ENCODE results near the gene XPNPEP3. TPM values are rescaled to one million over a fixed set of nuclear protein-coding genes. Genes with fewer than 3 reads are reported as not detected.

XPNPEP3 gene
- total and polyA plus RNA-seq, 2 of the 4 experiments (the other 2 are of a cell fraction) = 9.3 to 10.9 TPM

GRCh38 chr22:40908895-40909294 lies 51.9 kb downstream of the XPNPEP3 start:
- Histone ChIP-seq H3K4me2 (ENCODE audit: low read depth, low read length) (no peak overlapping the region), H2BK5ac (ENCODE audit: low read depth, low read length, poor library complexity, severe bottlenecking) (no peak overlapping the region), H4K8ac (ENCODE audit: low read depth in 2 of 2, low read length in 2 of 2) (no peak overlapping the region), H3K56ac (ENCODE audit: extremely low read depth, insufficient read depth, low read length) (no peak overlapping the region), H3K36me3 (ENCODE audit: control insufficient read depth, insufficient read depth, low read length) (peaks cover 27% of the 10 kb centered on the region), H3K27ac (ENCODE audit: insufficient read depth, low read length) (no peak overlapping the region), H2BK20ac (ENCODE audit: low read depth, low read length) (no peak overlapping the region), H3K79me1 (ENCODE audit: low read depth in 1 of 2, low read length in 2 of 2) (peaks cover 0 to 6% of the 10 kb centered on the region in 2 experiments; a peak in 2 of 4 replicates), H3K4ac (ENCODE audit: low read depth, low read length) (no peak overlapping the region), H3K9me3 (ENCODE audit: control insufficient read depth, insufficient read depth, low read length) (no peaks in the 10 kb centered on the region), H2AK5ac (ENCODE audit: low read depth, low read length) (no peak overlapping the region), H2AFZ (replicated peaks; ENCODE audit: low read length, poor library complexity) (no peak overlapping the region), H3K23ac (ENCODE audit: low read depth, low read length) (no peak overlapping the region), H2BK15ac (ENCODE audit: low read depth, low read length) (no peak overlapping the region), H3K27me3 (ENCODE audit: control insufficient read depth, insufficient read depth, low read length) (no peaks in the 10 kb centered on the region), H2BK120ac (ENCODE audit: low read depth, low read length) (no peak overlapping the region), H3K9ac (ENCODE audit: low read depth, low read length) (no peak overlapping the region), H3K18ac (ENCODE audit: low read depth, low read length) (no peak overlapping the region), H3K9me1 (ENCODE audit: insufficient read depth, low read length) (peaks cover 6% of the 10 kb centered on the region; the same call in 1 of the 2 replicates), H4K91ac (ENCODE audit: insufficient read depth, low read depth, low read length) (no peak overlapping the region), H4K20me1 (ENCODE audit: insufficient read depth, low read length) (no peaks in the 10 kb centered on the region), H3K14ac (replicated peaks; ENCODE audit: low read depth, low read length) (no peak overlapping the region), H2AK9ac (replicated peaks; ENCODE audit: low read depth, low read length, poor library complexity) (no peak overlapping the region), H3K4me1 (ENCODE audit: control insufficient read depth, insufficient read depth, low read length) (peaks cover 5% of the 10 kb centered on the region), H3K4me3 (ENCODE audit: insufficient read depth, low read depth, low read length) (no peak overlapping the region), H4K5ac (ENCODE audit: low read depth, low read length) (no peak overlapping the region)
- ChIA-PET POLR2A (ENCODE audit: unreplicated experiment) (no interaction called here), CTCF (interaction anchor here (0.9 kb wide), 1 partner anchor 10 kb away, joined by 4 read pairs; no protein-coding TSS in a partner anchor)
- in situ Hi-C loops (cut with MboI; ENCODE audit: low sequenced_read_pairs) = no loop called here
- TF ChIP-seq MAZ (IDR thresholded peaks at IDR 0.05; ENCODE audit: borderline replicate concordance, low read depth, low read length) (no peak), CHD1 (IDR thresholded peaks at IDR 0.05; ENCODE audit: low read depth, low read length) (no peak), RAD21 (IDR thresholded peaks at IDR 0.05; ENCODE audit: low read length) (no peak), RFX5 (IDR thresholded peaks at IDR 0.05; ENCODE audit: low read depth, low read length) (no peak), USF2 (IDR thresholded peaks at IDR 0.05; ENCODE audit: low read depth, low read length) (no peak), RCOR1 (IDR thresholded peaks at IDR 0.05; ENCODE audit: insufficient replicate concordance, low read length) (no peak), BHLHE40 (IDR thresholded peaks at IDR 0.05; ENCODE audit: low read depth, low read length) (no peak), SMC3 (IDR thresholded peaks at IDR 0.05; ENCODE audit: low read depth, low read length) (no peak), FOS (IDR thresholded peaks at IDR 0.05; ENCODE audit: low read depth, low read length) (no peak), CEBPB (IDR thresholded peaks at IDR 0.05; ENCODE audit: low read depth, low read length) (no peak), MXI1 (IDR thresholded peaks at IDR 0.05; ENCODE audit: borderline replicate concordance, low read depth, low read length) (no peak), NFE2L2 (IDR thresholded peaks at IDR 0.05; ENCODE audit: low read depth, low read length) (no peak), MAFK (IDR thresholded peaks at IDR 0.05; ENCODE audit: low read depth, low read length) (no peak), ELK1 (IDR thresholded peaks at IDR 0.05; ENCODE audit: borderline replicate concordance, low read depth, low read length) (no peak)
- dilution Hi-C loops (cut with HindIII; ENCODE audit: low sequenced_read_pairs, unreplicated experiment) = no loop called here
- BruUV-seq (replicated peaks) = no TSS peak
- WGBS, 2 experiments (ENCODE audit: extremely low coverage in 2 of 2, insufficient read length in 1 of 2) = no CpG with 5 or more reads among the region's 6 CpGs
- intact Hi-C loops (cut with micrococcal nuclease) = no loop called here
- no peak for ATAC-seq (ENCODE audit: low read depth)
- no peak for DNase-seq
